NCI-H345 (cell line): ENCODE data around the gene JMJD1C.

ENCODE experiments used
- DNase-seq: peaks from one replicate; lab custom pipeline; 2025; lab: John Stamatoyannopoulos, UW

Gene JMJD1C

DNA sequence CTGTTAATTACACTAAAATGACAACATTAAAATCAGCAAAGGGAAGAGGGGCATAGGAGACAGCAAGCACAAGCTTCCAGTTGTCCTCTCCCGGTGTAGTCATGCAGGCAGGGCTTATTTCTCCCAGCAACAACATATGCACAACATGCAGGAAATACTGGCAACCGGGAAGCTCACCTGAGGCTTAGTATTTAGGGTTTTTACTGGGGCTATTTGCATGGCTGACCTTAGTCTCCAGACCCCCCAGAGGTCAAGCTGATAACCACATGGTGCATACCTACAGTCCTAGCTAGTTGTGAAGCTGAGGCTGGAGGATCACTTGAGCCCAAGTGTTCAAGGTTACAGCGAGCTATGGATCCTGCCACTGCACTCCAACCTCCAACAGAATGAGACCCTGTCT, 12.8 kb upstream of the JMJD1C start:
- no peak for DNase-seq

- DNase-seq, result no peak
Measured at GRCh38 chr10:63477927-63478326, 12.2 kb upstream of the JMJD1C start.

DNA sequence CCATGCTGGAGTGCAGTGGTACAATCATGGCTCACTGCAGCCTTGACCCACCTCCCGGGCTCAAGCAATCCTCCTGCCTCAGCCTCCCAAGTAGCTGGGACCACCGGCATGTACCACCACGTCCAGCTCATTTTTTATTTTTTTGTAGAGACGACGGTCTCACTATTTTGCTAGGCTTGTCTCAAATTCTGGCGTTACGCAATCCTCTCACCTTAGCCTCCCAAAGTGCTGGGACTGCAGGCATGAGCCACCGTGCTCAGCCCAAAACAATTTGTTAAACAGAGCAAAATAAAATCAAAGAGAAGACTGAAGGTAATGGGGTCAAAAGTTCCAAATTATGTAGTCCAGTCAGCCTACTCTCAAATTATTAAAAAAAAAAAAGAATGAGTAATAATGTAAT, 8.7 kb upstream of the JMJD1C start:
- DNase-seq, result no peak

DNA sequence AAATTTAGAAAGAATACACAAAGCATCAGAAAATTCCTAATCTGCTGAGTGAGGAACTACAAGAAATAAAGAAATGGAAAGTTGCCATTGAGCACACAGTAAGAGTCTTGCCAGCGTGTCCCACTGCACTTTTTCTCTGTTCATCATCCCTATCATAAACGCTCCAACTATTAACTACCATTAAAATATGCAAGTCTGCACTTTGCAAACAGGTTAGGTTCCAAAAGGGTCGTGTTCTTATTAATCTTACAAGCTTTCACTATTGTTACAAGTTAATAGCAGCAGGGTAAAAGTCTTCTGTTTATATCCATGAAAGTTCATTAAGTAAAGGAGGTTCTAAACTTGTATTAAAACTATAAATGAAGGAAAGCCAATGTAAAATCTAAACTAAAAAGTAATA, 5.2 kb upstream of the JMJD1C start:
- no peak for DNase-seq

DNA sequence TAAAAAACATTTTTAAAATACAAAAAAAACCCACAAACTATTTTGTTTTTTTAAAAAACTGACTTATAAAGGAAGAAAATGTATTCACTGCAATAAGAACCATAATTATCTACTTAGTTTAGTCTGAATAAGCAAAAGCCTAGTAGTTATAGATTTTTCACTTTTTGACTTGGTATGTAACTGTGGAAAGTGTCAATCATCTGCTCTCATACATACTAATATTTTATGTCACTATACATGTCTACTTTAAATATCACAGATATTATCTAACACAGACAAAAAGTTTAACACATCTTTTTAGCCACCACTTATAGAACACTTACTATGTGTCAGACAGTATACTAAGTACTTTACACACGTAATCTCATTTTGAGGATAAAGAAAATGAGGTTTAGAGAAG, 3.2 kb upstream of the JMJD1C start:
- DNase-seq, result no peak

- no peak for DNase-seq
Measured at GRCh38 chr10:63467841-63468240, 2.1 kb upstream of the JMJD1C start.

GRCh38 chr10:63466144-63466935, 563 bp upstream of the JMJD1C start:
- peak; percentile 64 for DNase-seq

DNA sequence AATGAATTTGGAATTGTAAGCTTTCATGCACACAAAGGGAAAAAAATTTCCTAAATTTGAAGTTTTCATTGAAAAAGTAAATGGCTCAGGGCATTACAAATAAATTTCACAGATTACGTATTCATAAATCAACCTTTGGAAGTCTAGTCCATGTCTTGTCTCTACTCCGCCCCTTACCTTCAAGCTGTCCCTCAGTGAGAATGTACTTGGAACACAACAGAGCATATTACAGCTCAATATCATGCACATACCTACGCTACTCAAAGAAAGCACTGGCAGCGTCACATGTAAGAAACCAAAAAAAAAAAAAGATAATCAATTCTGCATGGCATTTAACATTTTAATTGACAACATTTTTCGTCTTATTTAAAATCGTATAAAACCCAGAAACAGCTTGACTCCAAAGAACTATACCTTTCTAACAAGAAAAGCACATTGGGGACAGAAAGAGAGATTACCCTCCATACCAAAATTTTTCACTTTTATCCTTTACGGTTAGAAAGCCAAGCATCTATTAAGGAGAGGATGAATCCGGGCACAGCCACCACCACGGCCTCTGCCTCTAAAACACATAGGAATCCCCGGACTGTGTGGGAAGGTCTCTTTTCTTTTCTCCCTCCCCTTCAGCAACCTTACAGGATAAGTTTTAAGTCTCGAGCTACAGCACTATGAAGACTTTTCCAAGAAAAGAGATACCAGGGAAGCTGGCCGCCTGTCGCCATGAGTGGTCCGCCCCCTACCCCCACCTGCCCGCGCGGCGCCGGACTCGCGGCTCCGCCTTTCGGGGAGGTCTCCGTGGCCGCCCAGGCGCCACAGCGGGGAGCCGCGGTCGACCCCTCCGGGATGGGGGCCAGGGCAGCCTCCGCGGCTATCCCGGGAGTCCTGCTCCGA, 1.1 kb downstream of the JMJD1C start:
- DNase-seq, result no peak

GRCh38 chr10:63462442-63462841, 3.3 kb downstream of the JMJD1C start:
- DNase-seq, result no peak

DNA sequence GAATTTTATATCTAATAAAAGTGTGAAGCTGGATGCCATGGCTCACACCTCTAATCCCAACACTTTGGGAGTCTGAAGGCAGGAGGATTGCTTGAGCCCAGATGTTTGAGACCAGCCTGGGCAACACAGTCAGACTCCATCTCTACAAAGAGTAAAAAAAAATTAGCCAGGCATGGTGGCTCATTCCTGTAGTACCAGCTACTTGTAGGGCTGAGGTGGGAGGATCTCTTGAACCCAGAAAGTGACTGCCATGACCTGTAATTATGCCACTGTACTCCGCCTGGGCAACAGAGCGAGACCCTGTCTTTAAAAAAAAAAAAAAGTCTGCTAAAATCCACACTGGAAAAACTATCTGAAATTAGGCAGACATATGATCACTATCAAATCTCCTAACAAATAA, 7.6 kb downstream of the JMJD1C start:
- DNase-seq, result no peak

GRCh38 chr10:63457594-63457993, 8.2 kb downstream of the JMJD1C start:
- no peak for DNase-seq

- DNase-seq, result no peak
Measured at GRCh38 chr10:63456437-63457210, 9.2 kb downstream of the JMJD1C start.

DNA sequence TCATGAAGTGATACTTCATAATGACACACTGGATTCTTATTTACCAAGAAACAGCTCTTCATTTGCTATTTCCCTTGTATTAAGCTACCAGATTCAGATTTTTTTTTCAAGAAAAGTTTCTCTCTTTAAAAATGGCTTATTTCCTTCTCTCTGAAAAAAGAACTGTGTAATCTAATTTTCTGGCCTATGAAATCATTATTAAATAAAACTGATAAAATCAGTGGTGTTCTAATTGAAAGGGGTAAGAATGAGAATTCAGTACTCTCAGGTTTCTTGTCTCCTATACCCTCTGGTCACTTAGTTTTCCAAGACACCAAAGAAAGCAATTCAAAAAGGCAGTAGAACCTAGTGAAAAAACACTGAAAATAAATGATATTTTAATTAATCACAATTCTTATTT, 10.3 kb downstream of the JMJD1C start:
- DNase-seq, result no peak

DNA sequence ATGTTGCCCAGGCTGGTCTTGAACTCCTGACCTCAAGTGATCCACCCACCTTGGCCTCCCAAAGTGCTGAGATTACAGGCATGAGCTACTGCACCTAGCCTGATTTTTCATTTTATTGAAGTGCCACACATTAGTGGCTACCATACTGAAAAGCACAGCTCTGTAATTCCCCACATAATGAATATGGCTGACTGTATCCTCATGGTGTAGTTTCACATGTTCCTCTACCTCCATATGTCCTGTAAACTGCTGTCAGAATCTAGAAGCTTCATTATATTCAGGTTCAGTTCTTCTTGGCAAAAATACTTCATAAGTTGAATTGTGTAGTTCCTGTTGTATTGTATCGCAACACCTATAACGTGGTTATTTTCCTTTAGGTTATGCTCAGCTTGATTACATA, 11.1 kb downstream of the JMJD1C start:
- DNase-seq, result no peak

DNA sequence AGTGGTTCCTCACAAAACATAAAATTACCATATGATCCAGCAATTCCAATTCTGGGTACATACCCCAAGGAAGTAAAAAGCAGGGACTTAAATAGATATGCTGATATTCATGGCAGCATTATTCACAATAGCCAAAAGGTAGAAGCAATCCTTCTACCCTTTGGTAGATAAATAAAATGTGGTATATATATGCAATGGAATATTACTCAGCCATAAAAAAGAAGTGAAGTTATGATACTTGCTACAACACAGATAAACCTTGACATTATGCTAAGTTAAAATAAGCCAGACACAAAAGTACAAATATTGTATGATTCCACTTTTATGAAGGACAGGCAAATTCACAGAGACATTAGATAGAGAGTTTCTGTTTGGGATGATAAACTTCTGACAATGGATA, 13.3 kb downstream of the JMJD1C start:
- no peak for DNase-seq

GRCh38 chr10:63446716-63447440, 18.9 kb downstream of the JMJD1C start:
- no peak for DNase-seq

GRCh38 chr10:63441404-63441803, 24.4 kb downstream of the JMJD1C start:
- no peak for DNase-seq

DNA sequence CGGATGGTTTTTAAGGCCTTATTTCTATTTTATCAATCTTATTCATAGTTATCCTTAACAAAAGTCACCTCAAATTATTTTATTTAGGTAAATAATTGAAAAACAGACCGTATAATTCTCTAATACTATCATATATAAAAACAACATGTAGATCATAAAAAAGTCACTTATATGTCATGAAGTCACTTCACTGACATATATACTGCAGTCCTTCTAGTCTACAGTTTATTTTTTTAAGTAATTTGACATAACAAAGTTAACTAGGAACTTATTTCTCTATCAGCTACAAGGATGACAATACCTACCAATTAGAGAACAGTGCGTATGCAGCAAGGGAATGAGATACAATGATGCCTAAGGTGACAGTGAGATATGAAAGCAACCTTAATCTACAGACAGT, 26.2 kb downstream of the JMJD1C start:
- DNase-seq, result no peak

DNA sequence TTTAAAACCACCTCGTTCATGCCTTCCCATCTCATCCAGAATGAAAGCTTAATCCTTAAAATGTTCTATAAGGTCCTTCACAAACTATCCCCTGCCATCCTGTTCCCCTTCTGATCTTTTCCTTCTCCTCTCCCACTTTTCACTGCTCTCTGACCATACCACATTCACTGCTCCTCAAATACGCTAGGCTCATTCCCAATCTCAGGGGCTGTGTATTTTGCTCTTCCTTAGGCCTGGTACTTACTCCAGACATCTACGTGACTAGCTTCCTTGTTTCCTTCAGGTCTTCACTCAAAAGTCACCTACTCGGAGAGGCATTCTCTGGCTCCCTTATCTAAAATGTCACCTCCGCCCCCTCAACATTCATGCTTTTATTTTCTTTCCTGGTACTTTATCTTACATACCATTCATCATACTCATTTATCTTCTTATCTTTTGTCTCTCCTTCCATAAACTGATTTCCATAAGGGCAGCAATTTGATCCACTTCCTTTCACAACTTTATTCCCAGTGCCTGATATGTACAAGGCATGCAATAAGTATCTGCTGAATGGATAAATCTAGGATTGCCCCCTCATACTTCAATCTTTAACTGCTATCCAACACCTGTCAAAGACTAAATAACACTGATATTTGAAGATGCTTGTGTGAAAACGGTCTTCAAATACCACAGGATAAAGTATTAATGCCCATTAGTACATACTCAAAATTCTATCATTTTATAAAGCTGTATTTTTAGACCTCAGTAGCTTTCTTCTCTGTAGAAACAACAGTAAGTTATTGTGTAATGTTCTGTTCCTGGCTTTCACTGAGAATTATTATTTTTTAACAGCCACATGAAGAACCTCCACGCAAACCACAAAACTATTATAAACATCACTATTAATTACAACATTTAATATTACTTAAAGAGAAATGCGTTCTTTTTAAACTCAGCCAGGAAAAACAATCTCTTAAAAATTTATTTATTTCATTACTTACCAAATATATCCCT, 27.0 kb downstream of the JMJD1C start:
- no peak for DNase-seq

GRCh38 chr10:63437116-63437949, 28.4 kb downstream of the JMJD1C start:
- DNase-seq, result no peak
